HS-27A (cell line): ENCODE data around the gene UPK3BL1.
"Not testable (repeated sequence)": the region's sequence is repeated elsewhere in the genome, so short reads cannot be mapped to it uniquely, and the experiment has no call there.

ENCODE experiments used
- DNase-seq: peaks from one replicate; pipeline ENCODE4 v3.0.0-alpha.2; 2012; ENCODE audit warnings: low read depth, missing footprints

UPK3BL1 gene

GRCh38 chr7:102627271-102627904, 15.2 kb downstream of the UPK3BL1 start:
- DNase-seq = not testable (repeated sequence)

DNA sequence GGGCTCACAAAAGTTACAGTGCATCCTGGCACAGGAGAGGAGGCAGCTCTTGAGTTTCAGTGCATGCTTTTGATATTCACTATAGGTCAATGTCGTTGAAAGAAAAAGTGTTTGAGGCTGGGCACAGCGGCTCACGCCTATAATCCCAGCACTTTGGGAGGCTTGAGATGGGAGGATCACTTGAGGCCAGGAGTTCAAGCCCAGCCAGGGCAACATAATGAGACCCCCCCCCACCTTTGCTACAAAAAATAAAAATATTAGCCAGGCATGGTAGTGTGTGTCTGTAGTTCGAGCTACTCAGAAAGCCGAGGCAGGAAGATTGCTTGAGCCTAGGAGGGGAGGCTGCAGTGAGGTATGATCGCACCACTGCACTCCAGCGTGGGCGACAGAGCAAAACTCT, 24.5 kb downstream of the UPK3BL1 start:
- not testable (repeated sequence) for DNase-seq

GRCh38 chr7:102616507-102617125, 26.0 kb downstream of the UPK3BL1 start, which contains the start of gene RASA4:
Gene RASA4, minus strand, starts transcription at chr7:102616756. Its CDS starts 67 bp downstream, at chr7:102616689.
- DNase-seq = not testable (repeated sequence)

DNA sequence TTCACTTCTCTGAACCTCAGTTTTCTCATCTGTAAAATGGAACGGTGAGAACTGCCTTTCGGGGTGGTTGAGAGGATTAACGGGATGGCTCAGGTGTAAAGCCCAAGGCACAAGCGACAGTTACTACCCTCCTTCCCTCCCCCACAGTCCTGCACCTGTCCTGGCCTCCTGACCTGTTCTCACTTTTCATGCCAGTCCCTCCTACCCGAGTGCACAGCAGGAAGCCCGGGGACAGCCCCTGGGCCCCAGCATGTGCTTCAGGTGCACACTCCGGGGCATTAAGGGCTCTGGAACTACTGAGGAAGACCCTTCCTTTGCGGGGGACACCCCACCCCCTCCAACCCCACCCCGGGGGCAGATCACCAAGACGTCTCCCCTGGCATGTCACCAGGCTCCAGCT, 26.7 kb downstream of the UPK3BL1 start:
- DNase-seq = not testable (repeated sequence)

DNA sequence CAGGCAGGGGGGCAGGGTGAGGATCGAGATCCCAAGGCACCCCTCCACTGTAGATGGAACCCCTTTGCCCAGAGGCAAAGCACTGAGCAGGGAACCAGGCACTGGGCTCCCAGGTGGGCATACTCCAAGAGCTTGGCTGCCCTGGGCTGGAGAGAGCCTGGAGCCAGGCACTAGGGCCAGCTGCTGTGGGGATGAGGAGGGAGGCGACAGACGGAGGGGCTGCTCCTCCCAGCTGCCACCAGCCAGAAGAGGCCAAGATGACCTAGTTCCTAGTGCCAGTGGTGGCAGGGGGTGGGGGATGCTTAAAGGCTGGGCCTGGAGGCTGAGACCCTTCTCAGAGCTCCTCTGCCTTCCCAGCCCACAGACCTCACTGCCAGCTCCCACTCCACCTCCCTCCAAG, 27.7 kb downstream of the UPK3BL1 start:
- not testable (repeated sequence) for DNase-seq

DNA sequence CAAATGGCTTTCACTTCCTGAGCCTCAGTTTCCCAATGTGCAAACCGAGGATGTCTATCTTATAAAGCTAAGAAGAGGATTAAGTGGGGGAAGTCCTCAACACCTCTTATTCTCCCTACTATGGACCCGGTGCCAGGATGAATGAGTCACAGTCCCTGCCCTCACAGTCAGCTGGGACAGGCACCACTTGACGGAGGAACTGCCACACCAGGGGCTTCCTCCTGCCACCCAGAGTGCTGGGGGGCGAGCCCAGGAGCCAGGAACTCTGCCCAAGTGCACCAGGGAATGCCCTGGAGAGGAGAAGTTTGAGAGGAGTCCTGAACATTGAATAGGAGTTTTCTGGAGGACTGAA, 28.3 kb downstream of the UPK3BL1 start:
- DNase-seq = not testable (repeated sequence)

DNA sequence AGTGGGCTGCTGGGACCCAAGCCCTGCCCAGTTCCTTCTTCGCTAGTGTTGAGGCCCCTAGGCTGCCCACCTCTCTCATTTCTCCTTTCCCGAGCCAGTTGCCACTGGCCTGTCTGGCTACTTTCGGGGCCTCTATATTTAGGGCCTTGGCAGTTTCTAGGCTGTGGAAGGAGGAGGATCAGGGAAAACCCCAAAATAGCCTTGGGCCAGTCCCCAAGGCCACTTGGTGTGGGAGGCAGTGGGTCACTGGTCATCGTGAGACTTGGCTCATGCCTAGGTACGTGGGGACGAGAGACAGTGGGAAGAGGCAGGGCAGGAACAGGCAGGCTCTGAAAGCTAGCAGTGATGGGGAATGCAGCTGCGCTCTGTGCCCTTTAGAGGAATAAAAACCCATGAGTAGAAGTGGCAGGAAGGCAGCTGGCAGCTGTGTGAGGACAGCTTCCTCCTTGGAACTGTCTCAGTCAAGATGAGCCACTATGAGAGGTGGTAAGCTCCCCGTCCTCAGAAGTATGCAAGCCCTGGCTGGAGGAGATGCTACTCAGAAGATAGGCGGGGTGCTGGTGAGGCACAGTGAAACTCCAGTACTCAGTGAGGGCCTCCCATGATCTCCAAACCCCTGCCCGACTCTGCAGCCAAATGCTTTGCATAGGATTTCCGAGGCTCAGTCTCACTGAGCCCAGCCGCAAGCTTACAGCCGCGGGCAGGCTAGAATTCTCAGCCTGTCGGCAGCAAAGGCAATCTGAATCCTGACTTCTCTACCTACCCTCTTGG, 28.8 kb downstream of the UPK3BL1 start:
- not testable (repeated sequence) for DNase-seq

- not testable (repeated sequence) for DNase-seq
Measured at GRCh38 chr7:102611675-102612325, 30.8 kb downstream of the UPK3BL1 start.

GRCh38 chr7:102611013-102611674, 31.4 kb downstream of the UPK3BL1 start:
- DNase-seq = not testable (repeated sequence)

DNA sequence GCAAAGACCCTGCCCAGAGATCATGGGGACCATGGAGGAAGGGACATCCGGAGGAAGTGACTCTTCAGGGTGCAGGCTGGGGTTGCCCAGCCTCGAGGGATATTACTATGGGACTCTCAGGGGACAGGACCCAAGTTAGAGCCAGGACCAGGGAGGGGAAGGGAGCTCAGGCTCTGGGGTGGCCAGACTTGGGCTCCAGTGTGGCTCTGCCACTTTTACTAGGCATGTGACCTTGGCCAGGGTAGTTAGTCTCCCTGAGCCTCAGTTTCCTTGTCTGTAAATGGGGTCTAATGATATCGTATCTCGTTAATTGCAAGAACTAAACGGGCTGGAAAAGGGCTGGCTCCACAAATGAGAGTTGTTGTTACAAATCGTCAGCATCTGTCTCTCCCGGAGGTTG, 32.1 kb downstream of the UPK3BL1 start:
- not testable (repeated sequence) for DNase-seq

GRCh38 chr7:102609734-102610133, 32.9 kb downstream of the UPK3BL1 start:
- DNase-seq = not testable (repeated sequence)

DNA sequence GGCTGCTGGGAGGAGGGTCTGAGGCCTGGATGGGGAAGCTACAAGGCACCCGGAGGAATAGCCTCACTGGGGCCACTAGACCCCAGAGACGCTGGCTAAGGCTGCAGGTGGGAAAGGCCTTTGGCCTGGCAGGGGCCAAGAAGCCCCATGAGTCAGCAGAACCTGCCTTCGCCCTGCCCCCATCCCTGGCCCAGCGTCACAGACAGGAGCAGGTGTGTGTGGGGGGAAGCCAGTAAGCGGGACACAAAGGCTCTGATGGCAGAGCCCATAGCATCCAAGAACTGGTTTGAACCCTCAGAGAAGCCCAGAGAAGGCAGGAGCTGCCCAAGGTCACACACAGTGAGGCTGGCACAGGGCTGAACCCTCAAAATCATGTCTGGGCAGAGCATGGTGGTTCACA, 35.7 kb downstream of the UPK3BL1 start:
- not testable (repeated sequence) for DNase-seq

- DNase-seq = not testable (repeated sequence)
Measured at GRCh38 chr7:102604431-102605145, 38.0 kb downstream of the UPK3BL1 start.

- not testable (repeated sequence) for DNase-seq
Measured at GRCh38 chr7:102602317-102602716, 40.3 kb downstream of the UPK3BL1 start.

GRCh38 chr7:102599699-102600098, 42.9 kb downstream of the UPK3BL1 start:
- not testable (repeated sequence) for DNase-seq

GRCh38 chr7:102596036-102596435, 46.6 kb downstream of the UPK3BL1 start:
- DNase-seq = not testable (repeated sequence)

DNA sequence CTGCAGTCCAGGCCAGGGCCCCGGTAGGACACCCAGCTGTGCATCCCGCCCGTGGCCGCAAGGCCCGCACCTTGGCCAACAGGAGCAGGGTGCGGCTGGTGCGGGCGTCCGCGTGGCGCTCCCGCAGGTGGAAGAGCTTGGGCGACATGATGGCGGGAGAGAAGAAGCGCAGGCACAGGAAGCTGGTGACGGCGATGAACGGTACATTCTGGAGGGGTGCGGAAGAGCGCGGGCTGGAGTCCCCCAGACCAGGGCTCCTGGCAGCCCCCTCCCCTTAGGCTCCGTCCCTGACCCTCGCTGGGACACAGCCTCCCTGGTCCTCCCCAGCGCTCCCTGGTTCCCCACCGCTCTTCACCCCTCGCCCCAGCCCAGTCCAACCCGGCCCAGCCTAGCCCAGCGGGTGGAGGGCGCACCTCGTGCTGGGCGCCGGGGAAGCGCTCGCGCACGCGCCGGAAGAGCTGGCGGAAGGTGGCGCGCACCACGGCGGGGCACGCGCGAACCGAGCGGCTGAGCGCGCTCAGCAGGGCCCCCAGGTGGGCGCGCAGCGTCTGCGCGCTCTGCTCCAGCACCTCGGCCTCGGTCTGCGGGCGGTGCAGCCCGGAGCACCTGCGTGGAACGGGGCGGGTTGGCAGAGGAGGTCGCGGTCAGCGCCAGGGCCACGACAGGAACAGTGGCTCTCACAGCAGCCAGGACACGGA, 48.8 kb downstream of the UPK3BL1 start:
- not testable (repeated sequence) for DNase-seq

DNA sequence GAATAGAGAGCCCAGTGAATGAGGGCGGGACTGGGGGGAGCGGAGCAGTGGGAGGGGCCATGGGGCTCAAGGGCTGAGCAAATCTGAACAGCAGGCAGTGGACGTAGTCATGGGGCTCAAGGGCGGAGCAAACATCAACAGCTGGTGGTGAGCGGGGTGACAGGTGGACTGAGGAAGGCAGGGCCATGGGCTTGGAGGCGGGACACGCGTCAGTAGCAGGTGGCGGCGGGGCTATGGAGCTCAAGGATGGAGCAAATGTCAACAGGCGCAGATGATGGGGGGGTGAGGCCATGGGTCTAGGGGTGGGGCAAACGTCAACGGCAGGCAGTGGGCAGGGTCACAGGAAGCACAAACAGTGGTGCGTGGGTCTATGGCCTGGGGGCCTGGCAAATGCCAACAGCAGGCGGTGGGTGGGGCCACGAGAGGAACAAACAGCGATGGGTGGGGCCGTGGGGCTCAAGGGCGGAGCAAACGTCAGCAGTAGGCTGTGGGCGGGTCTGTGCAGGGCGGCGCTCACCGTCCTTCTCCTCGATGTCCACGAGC, 50.0 kb downstream of the UPK3BL1 start:
- not testable (repeated sequence) for DNase-seq

DNA sequence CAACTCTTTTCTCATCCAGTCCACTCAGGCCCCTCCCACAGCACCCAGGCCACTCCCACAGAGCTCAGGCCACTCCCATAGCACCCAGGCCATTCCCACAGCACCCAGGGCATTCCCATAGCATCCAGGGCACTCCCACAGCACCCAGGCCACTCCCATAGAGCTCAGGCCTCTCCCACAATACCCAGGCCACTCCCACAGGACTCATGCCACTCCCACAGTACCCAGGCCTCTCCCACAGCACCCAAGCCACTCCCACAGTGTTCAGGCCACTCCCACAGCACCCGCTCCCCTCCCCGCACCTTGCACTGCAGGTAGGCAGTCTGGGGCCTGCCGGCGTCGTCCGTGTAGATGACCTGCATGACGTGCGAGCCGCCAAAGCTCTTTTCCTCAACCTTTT, 52.7 kb downstream of the UPK3BL1 start:
- not testable (repeated sequence) for DNase-seq
